VCaP (cell line): ENCODE data around the gene CLEC7A.

Experiments
- H3K27ac ChIP-seq: fragments of 450-650 bp; 2 replicates; pipeline ENCODE4 v1.5.1; 2017
- TF ChIP-seq, protein P1 (sequence below): fragments of 450-650 bp; conservative IDR thresholded peaks from 2 replicates; pipeline ENCODE4 v1.5.1; 2017; ENCODE audit warnings: mild to moderate bottlenecking, moderate library complexity

CLEC7A gene

DNA sequence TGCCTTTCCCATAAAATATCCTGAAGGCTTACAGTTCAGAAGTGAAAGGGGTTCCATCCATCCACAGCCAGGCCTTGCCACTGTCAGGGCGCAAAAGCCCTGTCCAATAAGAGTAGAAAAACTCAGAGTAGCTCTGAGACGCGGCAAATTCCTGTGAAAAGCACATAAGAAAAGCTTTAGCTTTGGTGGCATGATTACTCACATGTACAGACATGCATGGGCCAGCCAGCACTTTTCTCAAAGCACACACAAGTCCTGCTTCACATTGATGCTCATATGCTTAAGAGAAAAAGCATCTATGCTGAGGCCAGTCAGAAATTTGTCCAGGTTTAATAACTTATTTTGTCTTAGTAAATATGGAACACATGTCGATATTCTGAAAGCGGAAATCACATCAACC, 56.7 kb downstream of the CLEC7A start:
- TF ChIP-seq, protein P1, sequence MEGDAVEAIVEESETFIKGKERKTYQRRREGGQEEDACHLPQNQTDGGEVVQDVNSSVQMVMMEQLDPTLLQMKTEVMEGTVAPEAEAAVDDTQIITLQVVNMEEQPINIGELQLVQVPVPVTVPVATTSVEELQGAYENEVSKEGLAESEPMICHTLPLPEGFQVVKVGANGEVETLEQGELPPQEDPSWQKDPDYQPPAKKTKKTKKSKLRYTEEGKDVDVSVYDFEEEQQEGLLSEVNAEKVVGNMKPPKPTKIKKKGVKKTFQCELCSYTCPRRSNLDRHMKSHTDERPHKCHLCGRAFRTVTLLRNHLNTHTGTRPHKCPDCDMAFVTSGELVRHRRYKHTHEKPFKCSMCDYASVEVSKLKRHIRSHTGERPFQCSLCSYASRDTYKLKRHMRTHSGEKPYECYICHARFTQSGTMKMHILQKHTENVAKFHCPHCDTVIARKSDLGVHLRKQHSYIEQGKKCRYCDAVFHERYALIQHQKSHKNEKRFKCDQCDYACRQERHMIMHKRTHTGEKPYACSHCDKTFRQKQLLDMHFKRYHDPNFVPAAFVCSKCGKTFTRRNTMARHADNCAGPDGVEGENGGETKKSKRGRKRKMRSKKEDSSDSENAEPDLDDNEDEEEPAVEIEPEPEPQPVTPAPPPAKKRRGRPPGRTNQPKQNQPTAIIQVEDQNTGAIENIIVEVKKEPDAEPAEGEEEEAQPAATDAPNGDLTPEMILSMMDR, result no peak
- no peak overlapping the region for H3K27ac ChIP-seq

DNA sequence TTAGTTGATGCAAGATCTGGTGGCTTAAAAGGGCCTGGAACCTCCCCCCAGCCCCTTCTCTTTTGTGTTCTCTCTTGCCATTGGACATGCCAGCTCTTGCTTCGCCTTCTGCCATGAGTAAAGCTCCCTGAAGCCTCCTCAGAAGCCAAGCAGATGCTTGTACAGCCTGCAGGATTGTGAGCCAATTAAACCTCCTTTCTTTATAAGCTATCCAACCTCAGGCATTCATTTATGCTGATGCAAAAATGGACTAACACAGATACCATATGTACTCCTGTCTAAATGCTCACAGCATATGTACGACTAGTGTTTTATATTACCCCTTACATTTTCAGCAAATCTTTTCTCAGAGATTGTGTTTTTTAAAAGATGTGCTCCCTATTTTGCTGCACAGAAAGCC, 57.9 kb downstream of the CLEC7A start:
- H3K27ac ChIP-seq, result no peak overlapping the region
- TF ChIP-seq, protein P1, result no peak

DNA sequence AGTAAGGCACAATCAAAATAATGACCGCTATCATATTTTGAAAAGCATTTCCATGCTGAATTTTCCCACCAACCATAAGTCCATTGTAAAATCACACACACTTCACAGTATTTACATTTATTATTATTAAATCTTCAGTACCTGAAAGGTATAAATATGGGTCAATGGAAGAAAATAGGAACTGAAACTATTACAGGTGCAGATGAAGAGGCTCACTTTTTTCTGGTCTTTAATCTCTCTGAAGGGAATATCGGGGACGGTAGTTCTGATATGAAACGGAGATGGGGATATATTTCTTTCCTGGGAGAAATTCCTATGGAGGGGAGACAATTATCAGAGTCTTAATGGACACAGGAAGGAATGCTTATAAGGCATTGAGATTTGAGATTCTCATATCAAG, 59.6 kb downstream of the CLEC7A start:
- no peak overlapping the region for H3K27ac ChIP-seq
- TF ChIP-seq, protein P1, result no peak

DNA sequence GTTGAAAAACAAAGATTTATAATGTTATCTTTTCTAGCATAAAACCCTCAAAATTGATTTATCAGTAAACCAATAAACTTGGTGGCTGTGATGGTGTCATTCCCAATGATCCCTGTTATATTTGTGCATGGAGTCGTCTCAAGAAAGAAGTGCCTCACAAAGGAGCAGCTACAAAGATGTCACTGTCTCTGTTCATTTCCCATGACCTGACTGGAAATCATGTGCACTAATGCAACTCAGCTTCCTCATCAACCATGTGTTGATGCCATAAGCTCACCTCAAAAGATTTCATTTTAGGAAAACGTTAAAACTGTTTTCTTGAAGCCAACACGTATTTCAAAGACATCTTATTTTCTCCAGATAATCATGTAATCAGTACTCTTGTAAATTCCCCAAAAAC, 60.0 kb downstream of the CLEC7A start:
- H3K27ac ChIP-seq, result no peak overlapping the region
- TF ChIP-seq, protein P1, result no peak

DNA sequence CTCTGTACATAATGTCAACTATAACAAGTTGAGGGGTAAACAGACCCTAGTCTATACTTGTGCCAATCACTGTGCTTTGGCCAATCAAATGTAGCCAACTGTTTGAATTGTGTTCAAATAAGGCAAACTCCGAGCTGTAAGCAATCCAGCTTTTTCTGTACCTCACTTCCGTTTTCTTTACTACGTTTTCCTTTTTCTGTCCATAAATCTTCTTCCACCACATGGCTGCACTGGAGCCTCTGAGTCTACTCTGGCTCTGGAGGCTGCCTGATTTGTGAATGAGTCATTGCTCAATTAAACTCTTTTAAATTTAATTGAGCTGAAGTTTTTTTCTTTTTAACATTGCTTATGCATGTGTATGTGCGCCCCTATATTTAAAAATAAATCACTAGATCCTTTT, 60.9 kb downstream of the CLEC7A start:
- H3K27ac ChIP-seq, result no peak overlapping the region
- TF ChIP-seq, protein P1, result no peak

DNA sequence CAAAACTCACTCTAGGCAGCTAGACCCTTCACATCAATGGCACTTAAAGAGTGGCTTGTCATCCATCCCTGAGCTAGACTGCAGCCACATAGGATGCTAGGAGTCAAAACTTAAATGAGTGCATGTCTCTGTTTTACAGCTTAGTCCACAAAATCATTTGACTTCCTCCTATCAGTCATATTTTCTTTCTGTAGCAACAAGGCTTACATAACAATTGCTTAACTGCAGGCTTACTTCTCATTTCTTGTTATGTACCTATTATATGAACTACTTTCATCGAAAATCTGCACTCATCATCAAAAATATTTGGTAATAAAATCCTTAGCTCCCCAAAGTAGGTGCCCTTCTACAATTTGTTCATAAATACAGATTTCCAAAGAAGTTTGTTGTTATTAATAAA, 61.4 kb downstream of the CLEC7A start:
- no peak overlapping the region for H3K27ac ChIP-seq
- TF ChIP-seq, protein P1, result no peak

DNA sequence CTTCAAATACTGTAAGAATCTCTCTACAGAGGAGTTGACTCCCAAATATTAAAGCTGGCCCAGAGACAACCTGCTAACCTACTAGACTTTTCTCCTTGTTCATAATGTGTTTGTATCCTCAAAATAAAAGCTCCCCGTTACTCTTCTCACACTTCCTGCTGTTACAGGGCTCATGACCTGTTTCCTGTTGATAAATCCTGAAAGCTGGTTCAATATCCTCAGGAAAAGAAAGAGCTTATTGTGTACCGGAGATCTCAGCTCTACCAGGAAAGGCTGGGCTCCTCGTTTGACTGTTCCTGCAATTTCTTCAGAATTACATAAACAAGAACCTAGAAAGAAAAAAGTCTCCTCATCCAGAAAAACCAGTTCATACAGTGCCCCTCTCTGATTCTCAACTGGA, 62.1 kb downstream of the CLEC7A start:
- TF ChIP-seq, protein P1, result no peak
- no peak overlapping the region for H3K27ac ChIP-seq

DNA sequence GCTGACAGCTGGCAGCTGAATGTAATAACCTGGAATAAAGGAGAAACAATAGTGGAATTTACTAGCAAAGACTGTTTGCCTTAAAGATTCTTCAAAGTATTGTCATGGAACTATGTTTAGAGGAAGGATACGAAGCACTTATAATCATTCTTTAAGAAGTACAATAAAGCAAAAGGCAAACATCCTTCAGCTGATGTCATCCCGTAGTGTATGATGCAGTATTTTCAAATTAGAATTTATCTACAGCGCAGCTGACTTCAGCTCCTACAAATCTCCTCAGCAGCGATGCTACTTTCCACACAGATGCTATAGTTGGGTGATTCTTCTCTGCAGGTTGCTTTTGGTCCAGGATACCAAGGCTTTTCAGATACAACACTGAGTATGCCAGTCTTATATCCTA, 62.7 kb downstream of the CLEC7A start:
- no peak overlapping the region for H3K27ac ChIP-seq
- TF ChIP-seq, protein P1, result no peak
